ENCODE results near the gene GNAI1.

- no peak for TF ChIP-seq MAFK (conservative IDR thresholded peaks at IDR 0.05 in 1 of 2, IDR thresholded peaks at IDR 0.05 in 1 of 2; ENCODE audit: low read length in 2 of 2)
- no peak for TF ChIP-seq E2F1 (CRISPR knock-in tag; IDR thresholded peaks at IDR 0.05)
- no peak for TF ChIP-seq ZNF274 (CRISPR knock-in tag; IDR thresholded peaks at IDR 0.05)
- no peak for TF ChIP-seq RFX5 (IDR thresholded peaks at IDR 0.05; ENCODE audit: low read depth, low read length)
- no peak for TF ChIP-seq ZUFSP (CRISPR knock-in tag; IDR thresholded peaks at IDR 0.05; ENCODE audit: borderline replicate concordance)
- no peak for TF ChIP-seq MTF2 (CRISPR knock-in tag; IDR thresholded peaks at IDR 0.05; ENCODE audit: borderline replicate concordance)
- TF ChIP-seq ZNF569 (CRISPR knock-in tag; IDR thresholded peaks at IDR 0.05; ENCODE audit: borderline replicate concordance), result no peak
- no peak for TF ChIP-seq CTCF (CRISPR knock-in tag; IDR thresholded peaks at IDR 0.05)
- TF ChIP-seq SMC3 (IDR thresholded peaks at IDR 0.05; ENCODE audit: low read length), result no peak
These were observed 9.9 kb upstream of the GNAI1 start for GRCh38 chr7:80124526-80125264.
